Body of pancreas (tissue), 4 donors: ENCODE results near the gene DOCK2. TPM values are rescaled to one million over a fixed set of nuclear protein-coding genes. Genes with fewer than 3 reads are reported as not detected.

Experiments used
- ATAC-seq: fragments of 150-250 bp; one replicate; pipeline ENCODE4 v1.9.1; 2016
- DNase-seq, 4 donors: peaks; one replicate each; pipeline ENCODE4 v3.0.0-alpha.2; 2019
- H3K27ac ChIP-seq, 4 donors: fragments of 200-600 bp; sonication (generic); 1 replicate in 3 of 4; 2 replicates in 1 of 4; pipeline versions ENCODE4 v1.5.1 to v1.6.1; 2016 to 2019; ENCODE audit warnings: mild to moderate bottlenecking in 1 of 4, mixed read lengths in 1 of 4, moderate library complexity in 1 of 4
- H3K27me3 ChIP-seq, 2 donors: fragments of 200-600 bp; sonication (generic); one replicate each; pipeline ENCODE4 v1.6.0; 2016; ENCODE audit warnings: mild to moderate bottlenecking in 1 of 2
- H3K36me3 ChIP-seq, 2 donors: fragments of 200-600 bp; sonication (generic); replicated peaks in 1 of 2; 2 replicates each; pipeline ENCODE4 v1.5.1; 2016; ENCODE audit warnings: low read depth in 2 of 2; ENCODE audit not compliant: insufficient read depth in 1 of 2
- H3K4me1 ChIP-seq: fragments of 200-600 bp; sonication (generic); one replicate; pipeline ENCODE4 v1.6.0; 2016
- H3K4me3 ChIP-seq, 2 donors: fragments of 200-600 bp; sonication (generic); 1 replicate in 1 of 2; 2 replicates in 1 of 2; pipeline ENCODE4 v1.5.1; 2016 to 2019
- H3K9me3 ChIP-seq, 3 donors: fragments of 200-600 bp; sonication (generic); 1 replicate in 2 of 3; 2 replicates in 1 of 3; pipeline ENCODE4 v1.5.1; 2016
- POLR2A ChIP-seq, 3 donors: fragments of 450-650 bp; IDR thresholded peaks; one replicate each; pipeline ENCODE4 v1.6.1; 2016; ENCODE audit warnings: antibody characterized with exemption in 3 of 3, mild to moderate bottlenecking in 2 of 3
- WGBS, 2 donors: methylation state at CpG; one replicate each; pipeline ENCODE4 v1.1.5; 2017; 5-methylcytosine and 5-hydroxymethylcytosine counted together
- intact Hi-C: fragments of 100-400 bp; cut with DNase I; formaldehyde crosslinking; loops from one replicate; pipeline ENCODE4 v1.15.1; 2023
- total RNA-seq, 2 donors: library from RNA; depleted of rRNA; stranded (reverse); fragments of >200 nt; gene quantifications; one replicate each; pipeline ENCODE4 v1.1.0, GENCODE V29; 2016
- TF ChIP-seq, protein P1 (sequence below), 7 experiments: fragments of 450-650 bp in 4 of 7; fragments of 200-600 bp in 3 of 7; sonication (generic) in 3 of 7; IDR thresholded peaks; one replicate each; pipeline ENCODE4 v1.5.1; 2016 to 2019; ENCODE audit warnings: antibody characterized with exemption in 7 of 7

The DOCK2 gene
- total RNA-seq, 2 donors from 2014 or later, result 3.1 to 7.6 TPM

DNA sequence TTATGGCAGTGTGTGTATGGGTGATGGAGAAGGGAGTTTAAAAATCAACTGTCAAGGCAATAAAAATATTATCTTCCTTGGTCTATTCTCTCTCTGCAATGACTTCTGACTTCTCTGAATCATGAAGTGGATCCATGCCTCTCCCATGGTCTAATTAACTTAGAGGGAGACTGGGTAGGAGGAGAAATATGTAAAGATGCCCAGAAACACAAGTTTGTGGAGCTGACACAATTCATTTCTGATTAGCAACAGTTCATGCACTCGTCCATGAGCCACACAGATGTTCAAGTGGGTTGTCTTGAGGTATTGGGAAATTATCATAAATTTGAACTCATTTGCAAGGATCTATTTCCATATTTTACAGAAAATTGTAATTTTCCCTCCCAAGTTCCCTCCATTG is 305.1 kb downstream of the DOCK2 start:
- ATAC-seq (no peak), DNase-seq (no peak)
- H3K36me3 ChIP-seq, result no peaks in the 10 kb centered on the region
- intact Hi-C loops, result no loop called here
- H3K27ac ChIP-seq, result no peak overlapping the region
- H3K4me1 ChIP-seq, result no peaks in the 10 kb centered on the region
- no peak overlapping the region for H3K4me3 ChIP-seq
- no peaks in the 10 kb centered on the region for H3K27me3 ChIP-seq
- H3K9me3 ChIP-seq, result no peaks in the 10 kb centered on the region
- TF ChIP-seq, protein P1, sequence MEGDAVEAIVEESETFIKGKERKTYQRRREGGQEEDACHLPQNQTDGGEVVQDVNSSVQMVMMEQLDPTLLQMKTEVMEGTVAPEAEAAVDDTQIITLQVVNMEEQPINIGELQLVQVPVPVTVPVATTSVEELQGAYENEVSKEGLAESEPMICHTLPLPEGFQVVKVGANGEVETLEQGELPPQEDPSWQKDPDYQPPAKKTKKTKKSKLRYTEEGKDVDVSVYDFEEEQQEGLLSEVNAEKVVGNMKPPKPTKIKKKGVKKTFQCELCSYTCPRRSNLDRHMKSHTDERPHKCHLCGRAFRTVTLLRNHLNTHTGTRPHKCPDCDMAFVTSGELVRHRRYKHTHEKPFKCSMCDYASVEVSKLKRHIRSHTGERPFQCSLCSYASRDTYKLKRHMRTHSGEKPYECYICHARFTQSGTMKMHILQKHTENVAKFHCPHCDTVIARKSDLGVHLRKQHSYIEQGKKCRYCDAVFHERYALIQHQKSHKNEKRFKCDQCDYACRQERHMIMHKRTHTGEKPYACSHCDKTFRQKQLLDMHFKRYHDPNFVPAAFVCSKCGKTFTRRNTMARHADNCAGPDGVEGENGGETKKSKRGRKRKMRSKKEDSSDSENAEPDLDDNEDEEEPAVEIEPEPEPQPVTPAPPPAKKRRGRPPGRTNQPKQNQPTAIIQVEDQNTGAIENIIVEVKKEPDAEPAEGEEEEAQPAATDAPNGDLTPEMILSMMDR (IDR thresholded peaks at IDR 0.05), result no peak
- TF ChIP-seq POLR2A (IDR thresholded peaks at IDR 0.05), result no peak
- 71 to 79% methylated on average over 1 of the region's 1 CpG for WGBS, 2 donors

DNA sequence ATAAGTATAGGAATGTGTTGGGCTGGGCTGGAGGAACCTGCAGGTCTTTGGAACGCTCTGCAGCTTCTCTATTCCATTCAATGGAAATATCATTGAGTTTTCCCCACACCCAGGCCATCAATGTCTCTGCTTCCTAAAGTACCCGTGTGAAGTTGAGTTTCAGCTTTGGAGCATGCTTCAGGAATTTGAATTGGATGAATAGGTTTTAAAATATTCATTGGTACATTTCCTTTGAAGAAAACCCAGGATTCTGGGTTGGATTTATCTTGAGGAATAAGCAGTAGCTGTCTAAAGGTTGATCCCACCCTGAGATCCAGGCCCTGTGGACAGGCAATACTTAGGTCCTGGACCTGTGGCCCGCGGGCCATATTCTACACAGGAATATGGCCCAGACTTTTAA is 306.0 kb downstream of the DOCK2 start:
- 79 to 87% methylated on average over 4 of the region's 4 CpGs for WGBS, 2 donors
- ATAC-seq, result no peak
- Histone ChIP-seq H3K27me3 (no peaks in the 10 kb centered on the region), H3K27ac (no peak overlapping the region), H3K4me1 (no peaks in the 10 kb centered on the region), H3K4me3 (no peak overlapping the region), H3K9me3 (no peaks in the 10 kb centered on the region), H3K36me3 (no peaks in the 10 kb centered on the region)
- intact Hi-C loops, result no loop called here
- DNase-seq, result no peak
- no peak for TF ChIP-seq POLR2A (IDR thresholded peaks at IDR 0.05)
- TF ChIP-seq, protein P1 (IDR thresholded peaks at IDR 0.05), result no peak

DNA sequence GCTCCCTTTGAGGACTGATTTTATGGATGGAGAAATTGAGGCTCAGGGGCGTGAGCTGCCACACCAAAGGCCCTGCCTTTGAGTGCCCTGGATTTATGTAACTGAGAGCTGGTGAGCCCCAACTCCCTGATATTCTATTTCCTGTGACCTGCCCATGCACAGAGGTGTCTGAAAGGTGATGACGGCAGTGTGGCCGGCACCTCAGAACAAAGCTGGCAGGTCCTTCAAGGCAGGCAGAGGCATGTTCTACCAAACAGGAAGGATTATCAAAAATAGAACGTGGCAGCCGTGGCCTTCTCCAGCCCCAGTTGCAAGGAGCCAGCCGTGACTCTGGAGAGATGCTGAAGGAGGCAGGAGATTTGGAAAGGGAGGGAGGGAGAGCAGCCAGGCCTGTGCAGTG is 307.0 kb downstream of the DOCK2 start:
- WGBS, 2 donors, result 68 to 81% methylated on average over 6 of the region's 6 CpGs
- Histone ChIP-seq H3K4me3 (no peak overlapping the region), H3K4me1 (no peaks in the 10 kb centered on the region), H3K9me3 (no peaks in the 10 kb centered on the region), H3K27me3 (no peaks in the 10 kb centered on the region), H3K36me3 (no peaks in the 10 kb centered on the region), H3K27ac (no peak overlapping the region)
- TF ChIP-seq, protein P1 (IDR thresholded peaks at IDR 0.05), result no peak
- TF ChIP-seq POLR2A (IDR thresholded peaks at IDR 0.05), result no peak
- intact Hi-C loops, result no loop called here
- DNase-seq (no peak), ATAC-seq (no peak)

DNA sequence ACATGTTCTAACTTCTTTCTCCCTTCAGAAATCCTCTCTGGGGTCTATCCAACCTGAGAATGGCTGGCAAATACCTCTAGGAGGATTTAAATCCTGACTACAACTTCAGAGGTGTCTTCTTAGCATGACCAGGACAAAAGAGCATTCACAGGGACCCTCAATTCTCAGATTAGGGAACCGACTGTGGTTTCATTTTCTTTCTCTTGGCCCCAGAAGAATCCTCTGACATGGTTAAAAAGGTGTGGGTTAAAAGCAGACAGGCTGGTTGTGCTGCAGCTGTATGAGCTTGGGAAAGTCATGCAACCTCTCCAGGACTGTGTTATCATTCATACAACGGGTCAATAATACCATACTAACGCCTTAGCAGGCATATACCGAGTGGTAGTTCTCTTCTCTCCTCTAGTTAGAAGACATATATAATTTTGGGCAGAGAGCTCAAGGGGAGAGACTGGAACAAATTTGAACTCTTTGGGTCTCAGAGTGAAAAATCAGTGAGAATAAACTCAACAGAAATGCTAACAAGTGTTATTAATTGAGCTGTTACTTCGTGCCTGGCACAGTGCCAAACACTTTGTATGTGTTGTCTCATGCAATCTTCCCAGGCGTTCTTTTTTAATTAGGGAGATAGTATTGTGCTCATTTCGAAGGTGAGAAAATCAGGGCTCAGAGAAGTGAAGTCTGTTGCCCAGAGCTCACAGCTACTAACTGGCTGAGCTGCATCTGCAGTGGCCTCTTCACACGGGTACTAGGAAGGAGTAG is 308.0 kb downstream of the DOCK2 start:
- H3K27ac ChIP-seq, result no peak overlapping the region
- H3K9me3 ChIP-seq, result no peaks in the 10 kb centered on the region
- H3K36me3 ChIP-seq, result no peaks in the 10 kb centered on the region
- no peaks in the 10 kb centered on the region for H3K27me3 ChIP-seq
- no peak for DNase-seq
- H3K4me1 ChIP-seq, result no peaks in the 10 kb centered on the region
- no peak for TF ChIP-seq POLR2A (IDR thresholded peaks at IDR 0.05)
- TF ChIP-seq, protein P1 (IDR thresholded peaks at IDR 0.05), result no peak
- no peak for ATAC-seq
- intact Hi-C loops, result no loop called here
- no peak overlapping the region for H3K4me3 ChIP-seq
- 41 to 44% methylated on average over 8 of the region's 8 CpGs for WGBS, 2 donors

DNA sequence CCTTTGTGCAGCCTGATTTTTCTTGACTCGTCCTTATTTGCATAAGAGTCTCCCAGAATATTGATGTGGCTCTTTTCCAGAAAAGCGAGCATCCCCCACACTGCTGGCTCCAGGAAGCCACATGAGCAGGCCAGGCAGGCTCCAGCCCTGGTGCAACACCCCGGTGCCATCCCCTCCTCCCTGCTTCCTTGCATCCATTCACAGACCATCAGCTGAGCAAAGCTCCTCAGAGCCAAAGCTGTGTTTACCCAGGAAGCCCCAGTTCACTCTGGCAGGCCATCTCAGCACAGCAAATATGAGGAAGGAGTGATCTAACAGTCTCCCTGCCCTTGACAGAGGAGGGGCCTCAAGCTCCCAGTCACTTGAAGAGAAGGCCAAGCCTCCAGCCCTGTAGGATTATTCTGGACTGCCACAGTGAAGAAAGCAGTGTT is 308.8 kb downstream of the DOCK2 start:
- Histone ChIP-seq H3K4me1 (no peaks in the 10 kb centered on the region), H3K27ac (no peak overlapping the region), H3K4me3 (no peak overlapping the region), H3K27me3 (no peaks in the 10 kb centered on the region), H3K36me3 (no peaks in the 10 kb centered on the region), H3K9me3 (no peaks in the 10 kb centered on the region)
- intact Hi-C loops, result no loop called here
- peak in 2 of 4 donors; percentile 9 to 17 for DNase-seq
- TF ChIP-seq, protein P1 (IDR thresholded peaks at IDR 0.05), result no peak
- no peak for TF ChIP-seq POLR2A (IDR thresholded peaks at IDR 0.05)
- 14 to 32% methylated on average over 3 of the region's 3 CpGs for WGBS, 2 donors
- no peak for ATAC-seq
